NCI-H2029 (cell line): ENCODE measurements around the gene SEMA3G.

Experiments
- DNase-seq: peaks from one replicate; lab custom pipeline; 2025; lab: John Stamatoyannopoulos, UW

Gene SEMA3G

DNA sequence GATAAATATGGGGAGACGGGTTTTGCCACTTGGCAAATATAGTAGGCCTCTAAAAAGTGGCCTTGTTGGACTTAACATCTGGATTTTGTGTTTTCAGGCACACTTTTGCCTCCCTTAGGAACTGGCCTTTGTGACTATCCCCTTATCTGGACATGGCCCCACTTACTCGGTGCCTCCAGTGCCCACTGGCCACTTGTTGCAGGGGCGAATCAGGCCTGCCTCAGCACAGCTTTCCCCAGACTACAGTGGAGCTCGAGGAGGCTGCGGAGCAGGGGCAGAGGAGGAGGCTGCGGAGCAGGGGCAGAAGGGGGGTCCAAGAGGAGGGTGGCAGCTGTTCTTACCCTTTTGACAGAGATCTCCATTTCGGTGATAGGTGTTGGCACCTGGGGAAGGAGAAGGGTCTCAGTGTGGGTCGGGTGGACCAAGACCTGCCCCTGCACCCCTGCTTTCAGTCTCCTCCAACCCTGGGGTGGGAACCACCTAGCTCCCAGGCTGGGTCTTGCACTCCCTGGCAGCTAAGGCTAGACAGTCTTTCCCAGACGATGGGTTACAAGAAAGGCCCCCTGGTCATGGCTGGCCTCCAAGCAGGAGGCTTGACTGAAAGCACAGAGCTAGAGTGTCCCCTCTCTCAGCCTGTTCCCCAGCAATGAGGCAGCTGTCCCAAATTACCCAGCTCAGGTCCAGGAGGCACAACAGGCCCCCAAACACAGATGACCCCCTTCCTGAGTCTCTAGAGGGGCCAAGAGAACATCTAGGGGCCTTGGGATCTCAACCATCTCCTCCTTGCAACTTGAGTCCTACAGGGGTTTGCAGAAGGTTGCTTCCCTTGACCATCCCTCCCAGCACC is 6.1 kb downstream of the SEMA3G start:
- DNase-seq = no peak

GRCh38 chr3:52438104-52438376 is 6.9 kb downstream of the SEMA3G start:
- DNase-seq = no peak

DNA sequence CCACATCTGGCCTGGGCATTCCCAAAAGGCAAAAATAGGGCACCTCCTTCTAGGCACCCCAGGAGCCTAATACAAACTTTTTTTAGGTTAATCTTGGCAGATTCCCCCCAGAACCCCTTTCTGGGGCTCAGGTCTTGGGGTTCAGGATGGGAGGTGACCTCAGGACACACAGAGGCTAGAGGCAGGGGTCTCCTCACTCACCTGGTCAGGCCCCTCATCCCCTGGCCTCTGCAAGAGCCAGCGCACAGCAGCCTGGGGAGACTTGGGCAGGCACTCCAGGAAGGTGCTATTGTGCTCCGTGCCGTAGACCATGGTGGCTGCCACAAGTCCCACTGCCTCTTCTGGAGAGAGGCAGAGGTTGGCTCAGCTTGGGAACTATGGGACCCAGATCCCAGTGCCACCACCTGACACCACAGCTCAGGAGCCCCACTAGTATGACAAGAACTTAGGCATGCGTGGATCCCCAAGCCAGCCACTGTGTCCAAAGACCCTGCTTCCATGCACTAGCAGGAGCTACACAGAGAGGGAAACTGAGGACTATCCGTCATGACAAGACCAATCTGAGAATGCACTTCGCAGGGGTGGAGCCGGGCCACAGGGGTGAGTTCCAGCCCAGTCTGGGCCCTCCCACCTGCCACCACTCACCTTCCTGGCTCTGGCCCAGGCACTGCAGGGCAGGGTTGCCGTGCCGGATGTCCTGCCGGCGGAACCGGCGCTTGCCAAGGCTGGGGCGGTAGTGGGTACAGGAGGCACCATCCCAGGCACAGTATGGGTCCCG is 7.4 kb downstream of the SEMA3G start:
- DNase-seq = peak; percentile 23

DNA sequence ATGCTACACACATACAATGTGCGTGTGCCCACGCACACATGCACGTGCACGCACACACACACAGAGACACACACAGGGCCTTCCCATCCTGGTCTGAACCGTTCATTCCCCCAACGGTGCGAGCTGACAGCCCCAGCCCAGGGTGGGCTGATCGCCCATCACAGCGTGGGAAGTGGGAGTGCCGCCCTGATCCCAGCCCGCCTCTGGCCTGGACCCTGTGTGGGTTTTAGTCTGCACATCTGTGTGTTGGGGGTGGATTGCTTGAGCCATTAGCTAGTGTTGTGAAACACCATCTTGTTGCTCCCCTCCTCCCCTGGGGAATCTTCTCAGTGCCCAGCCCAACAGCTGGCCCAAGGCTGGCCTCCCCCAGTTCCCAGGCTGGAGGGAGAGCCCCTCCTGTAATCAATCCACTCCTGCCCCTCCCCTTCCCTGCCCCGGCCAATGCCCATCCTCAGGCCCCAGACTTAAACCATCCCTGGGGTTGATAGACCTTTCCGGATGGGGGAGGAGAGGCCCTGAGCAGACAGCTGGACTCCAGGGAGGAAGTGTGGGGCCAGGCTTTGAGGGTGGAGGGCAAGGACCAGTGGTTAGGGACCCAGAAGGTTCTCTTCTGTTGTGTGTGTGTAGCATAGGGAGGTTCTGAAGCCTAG is 8.3 kb downstream of the SEMA3G start:
- DNase-seq = no peak

DNA sequence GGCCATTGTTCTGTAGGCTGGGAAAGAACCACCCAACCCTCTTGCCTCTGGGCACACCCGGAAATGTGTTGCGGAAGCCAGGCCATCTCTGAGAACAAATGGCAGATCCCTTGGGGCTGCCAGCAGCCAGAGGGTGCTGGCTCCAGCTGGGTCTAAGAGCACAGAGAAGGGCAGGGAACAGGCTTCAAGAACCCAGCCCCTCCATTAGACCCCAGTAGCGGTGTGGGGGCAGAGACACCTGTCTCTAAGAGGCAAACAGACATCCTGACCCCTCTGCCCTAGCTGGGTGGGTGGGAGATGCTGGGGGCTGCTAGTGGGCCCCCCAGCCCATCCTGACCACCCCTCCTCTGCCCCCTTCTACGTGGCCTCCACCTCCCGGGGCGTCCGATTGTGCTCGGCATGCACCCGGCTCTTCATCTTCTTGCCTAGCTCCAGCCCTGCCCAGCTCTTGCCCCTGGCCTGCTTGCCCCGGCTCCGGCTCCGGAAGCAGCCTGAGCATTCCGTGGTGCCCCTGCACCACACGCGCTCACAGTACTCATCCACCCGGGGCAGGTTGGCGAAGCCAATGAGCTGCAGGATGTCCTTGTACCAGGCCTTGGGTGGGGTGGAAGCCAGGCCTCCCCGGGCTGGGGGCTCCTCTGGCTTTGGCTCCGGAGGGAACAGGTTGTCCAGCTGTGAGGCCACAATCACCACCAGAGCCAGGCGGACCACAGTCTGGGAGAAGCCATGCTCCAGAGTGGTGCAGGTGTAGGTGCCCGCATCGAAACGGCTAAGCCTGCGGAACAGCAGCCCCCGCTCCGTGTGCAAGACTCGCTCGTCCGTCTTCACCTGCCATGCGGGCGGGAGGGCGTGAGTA is 9.4 kb downstream of the SEMA3G start:
- DNase-seq = no peak

DNA sequence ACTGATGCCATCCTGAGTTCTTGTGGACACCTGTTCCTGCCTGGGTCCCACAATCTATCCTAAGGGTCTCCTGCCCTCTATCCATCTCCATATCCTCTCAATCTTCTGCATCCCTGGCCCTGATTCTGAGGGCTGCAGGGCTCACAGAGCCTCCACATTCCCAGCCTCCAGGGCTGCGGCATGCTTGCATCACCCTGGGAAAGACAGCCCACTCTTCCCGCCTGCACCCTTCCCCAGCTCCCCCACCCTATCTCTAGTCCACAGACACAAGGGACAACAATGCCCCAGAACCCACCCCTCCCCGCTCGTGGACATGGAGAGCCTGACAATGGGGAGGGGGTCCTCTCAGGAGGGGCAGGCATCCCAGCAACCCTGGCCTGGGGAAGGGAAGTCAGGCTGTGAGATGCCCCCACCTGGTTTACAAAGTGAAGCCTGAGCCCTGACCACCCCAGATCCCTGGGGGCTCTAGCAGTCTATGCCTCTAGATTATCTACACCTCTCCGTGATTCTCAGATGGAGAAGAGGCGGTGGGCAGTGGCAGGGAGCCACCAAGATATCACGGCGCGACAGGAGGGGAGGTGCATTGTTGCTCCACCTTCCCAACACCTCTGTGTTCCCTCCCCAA is 10.3 kb downstream of the SEMA3G start:
- DNase-seq = no peak

GRCh38 chr3:52433996-52434479 is 10.9 kb downstream of the SEMA3G start:
- DNase-seq = no peak

DNA sequence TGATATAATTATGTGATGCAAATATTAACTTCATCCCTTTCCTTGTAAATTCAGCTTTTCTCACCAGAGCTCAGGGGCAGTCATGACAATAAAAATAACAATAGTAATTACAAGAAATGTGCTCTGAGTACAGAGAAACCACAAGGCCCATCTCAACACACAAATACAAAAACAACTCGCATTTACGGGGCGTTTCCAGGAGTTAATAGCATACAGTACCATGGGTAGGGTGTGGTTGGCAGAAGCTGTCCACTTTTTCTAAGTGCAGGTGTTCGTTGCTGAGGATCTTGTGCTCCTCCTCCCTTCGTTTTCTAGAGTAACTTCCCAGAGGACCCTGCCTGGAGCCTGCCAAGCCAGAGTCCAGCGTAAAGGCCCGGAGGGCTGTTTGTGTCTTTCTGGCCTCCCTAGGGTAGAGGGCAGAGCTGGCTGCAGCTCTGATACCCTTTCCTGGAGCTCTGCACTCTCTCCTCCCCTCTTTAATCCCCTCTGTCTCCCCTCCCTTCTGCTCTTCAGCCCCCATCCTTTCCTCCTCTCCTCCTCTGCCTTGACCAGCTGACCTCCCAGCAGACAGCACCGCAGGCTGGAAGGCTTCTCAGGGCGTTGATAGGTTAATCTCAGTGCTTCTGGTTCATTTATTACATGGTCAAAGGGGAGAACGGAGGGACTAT is 11.4 kb downstream of the SEMA3G start:
- no peak for DNase-seq

GRCh38 chr3:52432691-52433141 is 12.2 kb downstream of the SEMA3G start:
- no peak for DNase-seq

DNA sequence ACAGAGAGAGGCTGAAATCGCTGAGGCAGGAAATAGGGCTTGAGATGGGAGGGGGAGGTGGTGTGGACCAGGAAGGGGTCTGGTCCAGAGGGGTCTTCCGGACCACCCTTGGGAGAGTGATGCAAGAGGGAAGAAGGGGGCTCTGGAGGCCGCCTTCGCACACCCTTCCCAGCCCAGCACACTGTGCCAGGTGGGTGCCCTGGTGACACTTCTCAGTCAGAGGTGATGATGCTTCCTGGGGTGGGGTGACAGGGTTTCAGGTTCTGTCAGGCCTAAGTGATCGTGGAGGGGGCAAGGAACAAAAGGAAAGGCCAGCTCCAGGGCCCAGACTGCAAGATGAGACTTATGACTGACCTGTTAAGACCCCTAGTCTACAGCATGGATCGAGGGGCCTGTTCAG is 12.7 kb downstream of the SEMA3G start:
- DNase-seq = no peak

GRCh38 chr3:52431459-52432223 is 13.3 kb downstream of the SEMA3G start:
- DNase-seq = no peak

DNA sequence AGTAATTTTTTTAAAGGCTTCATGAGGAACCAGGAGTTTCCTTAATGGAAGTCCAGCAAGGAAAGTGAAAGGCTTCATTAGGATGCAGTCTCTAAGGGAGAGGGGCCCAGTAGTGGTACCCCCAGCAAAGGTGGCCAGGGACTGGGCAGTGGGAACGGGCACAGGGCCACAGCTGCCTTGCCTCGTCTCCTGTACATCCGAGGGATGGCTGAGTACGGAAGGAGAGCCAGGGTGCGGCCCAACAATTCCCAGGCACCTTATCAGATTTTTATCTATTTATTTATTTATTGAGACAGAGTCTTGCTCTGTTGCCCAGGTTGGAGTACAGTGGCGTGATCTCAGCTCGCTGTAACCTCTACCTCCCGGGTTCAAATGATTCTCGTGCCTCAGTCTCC is 14.5 kb downstream of the SEMA3G start:
- DNase-seq = no peak

- no peak for DNase-seq
Measured at GRCh38 chr3:52429779-52430415, 15.0 kb downstream of the SEMA3G start.

DNA sequence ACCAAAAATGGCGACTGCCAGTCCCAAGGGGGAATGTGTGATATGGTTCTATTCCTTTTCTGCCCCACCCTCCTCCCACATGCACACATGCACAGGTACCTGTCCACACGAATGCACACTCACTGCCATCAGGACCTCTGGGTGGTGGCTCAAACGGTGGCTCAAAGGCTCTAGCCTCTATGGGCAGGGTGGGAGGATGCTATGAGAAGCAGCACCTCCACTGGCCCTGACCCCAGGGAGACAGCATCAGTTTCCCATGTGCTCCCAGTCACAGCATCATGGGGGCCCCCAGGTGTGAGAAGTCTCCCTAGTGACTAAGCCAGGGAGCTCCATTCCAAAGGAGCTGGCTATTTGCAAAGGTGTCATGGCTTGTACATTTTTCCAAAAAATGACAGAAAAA is 15.9 kb downstream of the SEMA3G start:
- no peak for DNase-seq

DNA sequence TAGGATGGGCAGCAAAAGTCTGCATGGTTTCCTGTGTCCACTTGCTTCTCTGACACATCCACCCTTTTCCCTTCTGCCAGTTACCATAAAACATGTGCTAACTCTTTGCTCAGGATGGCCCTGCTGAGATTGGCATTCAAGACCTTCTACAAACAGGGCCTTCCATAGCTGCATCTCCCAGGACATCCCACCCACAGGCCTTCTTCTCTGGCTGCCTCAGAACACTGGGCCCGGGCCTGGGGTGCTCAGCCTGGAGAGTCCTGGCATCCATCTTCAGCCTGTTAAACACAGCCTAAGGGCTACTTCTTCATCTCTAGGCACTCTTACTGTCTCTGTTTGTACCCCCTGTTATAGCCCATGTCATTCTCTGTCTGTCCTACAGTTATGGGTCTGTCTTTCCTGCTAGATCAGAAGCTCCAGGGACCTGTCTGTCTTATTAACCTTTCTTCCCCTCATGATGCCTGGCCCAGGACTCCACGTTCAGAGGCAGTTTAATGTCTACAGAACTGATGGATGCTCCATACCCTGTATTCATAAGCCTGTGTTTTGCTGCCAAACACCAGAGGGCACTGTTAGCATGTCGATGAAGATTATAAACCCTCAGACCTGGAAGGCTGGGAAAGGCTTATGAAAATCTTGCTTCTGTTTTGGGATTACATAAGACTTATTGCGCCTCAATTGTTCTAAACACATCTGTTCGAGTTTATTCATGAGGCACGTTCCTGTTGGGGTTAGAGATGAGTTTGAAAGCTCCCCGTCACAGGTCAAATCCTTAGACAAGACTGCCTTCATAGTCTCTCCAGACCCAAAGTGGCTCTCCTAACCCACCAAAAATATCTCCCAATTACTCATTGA is 16.5 kb downstream of the SEMA3G start:
- DNase-seq = no peak

DNA sequence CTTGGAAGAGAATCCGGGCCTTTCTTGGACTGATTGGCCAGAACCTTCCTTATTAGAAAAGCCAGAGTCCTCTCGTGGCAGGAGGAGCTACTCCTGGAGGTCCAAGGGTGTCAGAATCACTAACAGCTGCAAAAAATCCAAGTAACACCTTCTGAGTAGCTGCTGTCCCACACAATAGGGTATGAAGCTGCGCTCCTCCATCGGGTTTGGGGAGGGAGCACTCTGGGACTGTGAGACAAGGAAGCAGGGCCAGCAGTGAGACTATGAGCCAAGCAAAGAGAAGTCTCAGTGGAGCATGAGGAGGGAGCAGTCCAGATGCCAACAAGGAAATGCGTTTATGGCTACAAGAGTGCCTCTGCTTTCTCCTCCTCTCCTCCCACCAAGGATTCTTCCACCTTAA is 21.7 kb downstream of the SEMA3G start:
- DNase-seq = no peak

- no peak for DNase-seq
Measured at GRCh38 chr3:52422669-52423068, 22.2 kb downstream of the SEMA3G start.

- no peak for DNase-seq
Measured at GRCh38 chr3:52420388-52420787, 24.5 kb downstream of the SEMA3G start.

DNA sequence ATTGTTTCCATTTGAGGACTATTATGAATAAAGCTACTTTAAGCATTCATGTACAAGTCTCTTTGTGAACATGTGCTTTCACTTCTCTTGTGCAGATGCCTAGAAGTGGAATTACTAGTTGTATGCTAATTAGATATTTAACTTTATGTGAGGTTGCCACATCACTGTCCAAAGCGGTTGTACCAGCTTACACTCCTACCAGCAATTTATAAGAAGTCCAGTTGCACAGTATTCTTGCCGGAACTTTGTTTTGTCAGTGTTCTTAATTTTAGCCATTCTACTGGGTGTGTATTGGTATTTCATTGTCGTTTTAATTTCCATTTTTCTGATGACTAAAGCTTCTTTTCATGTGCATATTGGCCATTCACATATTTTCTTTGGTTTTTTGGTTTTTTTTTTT is 29.1 kb downstream of the SEMA3G start:
- no peak for DNase-seq
